ENCODE results near the gene LRRC46.

LRRC46 gene

DNA sequence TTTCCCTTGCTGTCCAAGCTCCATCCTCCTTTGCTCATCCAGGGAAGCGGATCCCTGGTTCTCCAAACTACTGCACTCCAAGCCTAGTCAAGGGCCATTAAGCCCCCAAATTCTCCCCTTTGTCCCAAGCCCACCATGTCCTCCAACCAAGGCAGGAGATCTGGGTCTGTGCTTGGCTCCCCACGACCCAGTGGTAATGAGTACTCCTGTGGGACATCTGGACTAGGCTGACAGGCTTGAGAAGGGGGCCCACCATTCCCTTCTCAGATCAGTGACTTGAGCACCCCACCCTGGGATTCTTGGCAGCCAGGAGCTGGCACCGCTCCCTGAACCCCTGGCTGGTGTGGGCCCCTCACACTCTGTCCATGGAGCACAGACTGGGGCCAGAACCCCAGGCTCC is 27.0 kb upstream of the LRRC46 start:
- no peak overlapping the region for H3K4me3 Mint-ChIP-seq
- no peaks in the 10 kb centered on the region for H3K4me1 Mint-ChIP-seq (ENCODE audit: low read depth)
- H3K36me3 Mint-ChIP-seq = no peaks in the 10 kb centered on the region
- H3K27me3 Mint-ChIP-seq = peaks cover 1% of the 10 kb centered on the region
- no peaks in the 10 kb centered on the region for H3K9me3 Mint-ChIP-seq (ENCODE audit: low read depth)
- no peak overlapping the region for H3K27ac Mint-ChIP-seq

DNA sequence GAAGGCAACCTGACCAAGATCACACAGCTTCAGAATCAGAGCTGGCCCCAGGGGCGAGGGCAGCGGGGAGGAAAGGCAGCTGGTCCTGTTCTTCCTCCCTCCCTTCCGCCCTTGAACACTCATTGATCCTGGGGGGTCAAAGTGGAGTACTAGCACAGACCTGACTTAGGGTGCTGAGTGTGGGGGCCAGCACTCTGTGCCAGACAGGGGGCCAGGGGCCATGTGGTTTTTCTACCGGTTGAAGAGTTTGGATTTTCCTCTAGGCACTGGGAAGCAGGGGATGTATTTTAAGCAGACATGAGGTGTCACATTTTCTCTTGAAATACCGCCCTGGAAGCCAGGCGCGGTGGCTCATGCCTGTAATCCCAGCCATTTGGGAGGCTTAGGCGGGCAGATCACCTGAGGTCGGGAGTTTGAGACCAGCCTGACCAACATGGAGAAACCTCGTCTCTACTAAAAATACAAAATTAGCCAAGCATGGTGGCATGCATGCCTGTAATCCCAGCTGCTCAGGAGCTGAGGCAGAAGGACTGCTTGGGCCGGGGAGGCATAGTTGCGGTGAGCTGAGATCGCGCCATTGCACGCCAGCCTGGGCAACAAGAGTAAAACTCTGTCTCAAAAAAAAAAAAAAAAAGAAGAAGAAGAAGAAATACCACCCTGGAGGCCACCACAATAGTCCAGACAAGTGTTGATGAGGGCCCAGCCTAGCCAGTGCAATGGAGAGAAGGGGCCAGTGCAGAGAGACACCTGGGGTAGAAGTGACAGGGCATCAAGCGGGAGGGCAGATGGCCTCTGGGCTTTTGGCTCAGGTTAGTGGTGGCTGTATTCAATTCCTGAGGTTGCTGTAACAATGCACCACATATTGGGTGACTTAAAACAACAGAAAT is 25.2 kb upstream of the LRRC46 start:
- Mint-ChIP-seq H3K27me3 (peaks cover 1% of the 10 kb centered on the region), H3K4me1 (ENCODE audit: low read depth) (peaks cover 6% of the 10 kb centered on the region), H3K27ac (no peak overlapping the region), H3K9me3 (ENCODE audit: low read depth) (no peaks in the 10 kb centered on the region), H3K4me3 (no peak overlapping the region), H3K36me3 (no peaks in the 10 kb centered on the region)

DNA sequence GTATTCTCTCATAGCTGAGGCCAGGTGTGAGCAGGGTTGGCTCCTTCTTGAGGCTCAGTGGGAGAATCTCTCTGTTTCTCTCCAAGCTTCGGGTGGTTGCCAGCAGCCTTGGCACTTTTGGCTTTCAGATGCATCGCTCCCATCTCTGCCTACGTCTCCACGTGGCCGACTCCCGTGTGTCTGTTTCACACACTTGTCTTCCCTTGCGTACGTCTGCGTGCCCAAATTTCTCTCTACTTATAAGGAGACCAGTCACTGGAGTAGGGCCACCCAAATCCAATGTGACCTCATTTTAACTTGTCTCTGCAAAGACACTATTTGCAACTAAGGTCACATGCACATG is 24.6 kb upstream of the LRRC46 start:
- H3K27ac Mint-ChIP-seq = no peak overlapping the region
- peaks cover 6% of the 10 kb centered on the region for H3K4me1 Mint-ChIP-seq (ENCODE audit: low read depth)
- H3K4me3 Mint-ChIP-seq = no peak overlapping the region
- peaks cover 1% of the 10 kb centered on the region for H3K27me3 Mint-ChIP-seq
- no peaks in the 10 kb centered on the region for H3K36me3 Mint-ChIP-seq
- H3K9me3 Mint-ChIP-seq (ENCODE audit: low read depth) = no peaks in the 10 kb centered on the region

DNA sequence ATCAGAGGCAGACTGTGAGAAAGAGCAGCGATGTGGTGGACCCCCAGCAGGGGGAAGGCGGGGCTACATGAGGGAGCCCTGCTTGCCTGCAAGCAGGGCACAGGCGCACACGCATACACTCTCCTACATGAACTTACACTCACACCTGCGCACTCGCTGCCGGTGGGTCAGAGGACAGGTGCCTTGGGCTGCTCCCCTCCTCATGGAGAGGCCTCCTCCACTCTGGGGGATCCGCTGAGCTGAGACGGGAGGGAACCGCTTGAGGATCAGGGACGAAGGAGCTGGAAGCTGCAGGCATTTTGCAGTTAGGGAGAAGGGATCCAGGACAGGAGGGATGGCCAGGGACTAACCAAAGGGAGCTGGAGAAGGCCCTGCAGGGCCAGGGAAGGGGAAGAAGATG is 24.0 kb upstream of the LRRC46 start:
- Mint-ChIP-seq H3K27ac (no peak overlapping the region), H3K36me3 (no peaks in the 10 kb centered on the region), H3K4me3 (no peak overlapping the region), H3K4me1 (ENCODE audit: low read depth) (peaks cover 6% of the 10 kb centered on the region), H3K9me3 (ENCODE audit: low read depth) (no peaks in the 10 kb centered on the region), H3K27me3 (peaks cover 1% of the 10 kb centered on the region)

DNA sequence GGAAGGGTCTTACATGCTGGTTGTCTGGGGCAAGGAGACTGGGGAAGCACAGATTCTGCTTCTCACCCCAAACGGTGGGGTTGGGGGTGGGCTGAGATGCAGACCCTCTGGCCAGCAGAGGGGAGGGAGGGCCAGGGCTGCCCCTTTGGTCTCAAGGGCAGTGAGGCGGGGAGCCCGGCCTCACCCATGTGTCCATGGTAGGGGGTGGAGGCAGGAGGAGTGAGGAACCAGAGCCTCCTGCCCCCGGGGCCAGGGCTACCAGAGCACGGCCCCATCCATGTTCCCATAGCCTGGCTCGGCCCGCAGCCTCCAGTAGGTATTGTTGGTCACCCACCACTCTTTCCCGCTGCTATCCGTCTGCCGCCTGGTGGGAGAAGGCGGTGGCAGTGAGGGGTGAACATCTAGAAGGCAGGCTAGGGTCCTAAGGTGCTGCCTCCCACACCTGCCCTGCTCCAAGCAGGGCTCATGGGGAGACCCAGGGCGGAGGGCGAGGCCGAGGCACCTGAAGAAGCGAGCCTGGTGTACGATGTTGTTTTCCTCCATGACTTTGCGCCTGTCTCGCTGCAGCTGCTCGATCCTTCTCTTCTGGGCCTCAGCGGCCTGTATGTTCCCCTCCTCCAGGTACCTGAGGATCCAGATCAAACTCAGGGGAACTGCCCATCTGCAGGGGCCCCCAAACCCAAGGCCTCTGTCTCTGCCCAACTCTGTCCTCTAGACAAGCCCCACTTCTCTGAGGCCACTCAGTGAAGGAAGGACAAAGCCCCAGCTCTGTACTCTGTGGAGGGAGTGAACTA is 23.2 kb upstream of the LRRC46 start:
- Mint-ChIP-seq H3K27ac (no peak overlapping the region), H3K36me3 (peaks cover 3% of the 10 kb centered on the region)

DNA sequence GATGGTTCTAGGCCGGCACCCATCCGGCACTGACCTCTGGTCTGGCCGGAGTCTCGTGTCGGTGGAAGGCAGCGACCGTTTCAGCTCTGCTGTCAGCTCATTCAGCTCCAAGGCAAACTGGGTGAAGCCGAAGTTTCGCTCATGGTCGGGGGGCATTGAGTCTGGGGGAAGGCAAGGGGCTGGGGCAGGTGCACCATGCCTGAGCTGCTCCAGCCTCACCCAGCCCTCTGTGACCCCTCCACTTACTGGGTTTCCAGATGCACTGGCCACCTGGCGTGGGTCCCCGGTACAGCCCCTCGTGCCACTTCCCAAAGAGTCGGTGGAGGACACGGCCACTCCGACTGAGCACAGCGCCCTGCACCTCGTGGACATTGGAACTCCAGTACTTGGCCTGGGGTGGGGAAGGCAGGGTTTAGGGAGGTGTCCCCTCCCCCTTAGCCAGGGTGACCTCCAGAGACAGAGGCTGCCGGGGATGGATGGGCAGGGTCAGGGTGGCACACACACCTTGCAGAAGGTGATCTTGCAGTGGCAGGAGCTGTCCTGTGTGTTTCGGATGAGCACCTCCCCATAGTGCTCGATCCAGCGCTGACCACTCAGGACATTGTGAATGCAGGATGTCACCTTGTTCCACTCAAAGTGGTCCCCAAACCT is 22.5 kb upstream of the LRRC46 start:
- H3K4me1 Mint-ChIP-seq (ENCODE audit: low read depth) = peaks cover 6% of the 10 kb centered on the region
- H3K27me3 Mint-ChIP-seq = peaks cover 1% of the 10 kb centered on the region
- H3K9me3 Mint-ChIP-seq (ENCODE audit: low read depth) = no peaks in the 10 kb centered on the region
- peaks cover 3% of the 10 kb centered on the region for H3K36me3 Mint-ChIP-seq
- no peak overlapping the region for H3K4me3 Mint-ChIP-seq
- no peak overlapping the region for H3K27ac Mint-ChIP-seq

More for the DNA sequence above, 23.2 kb upstream of the LRRC46 start:
- Mint-ChIP-seq H3K9me3 (ENCODE audit: low read depth) (no peaks in the 10 kb centered on the region), H3K4me3 (no peak overlapping the region), H3K27me3 (peaks cover 1% of the 10 kb centered on the region), H3K4me1 (ENCODE audit: low read depth) (peaks cover 6% of the 10 kb centered on the region)

DNA sequence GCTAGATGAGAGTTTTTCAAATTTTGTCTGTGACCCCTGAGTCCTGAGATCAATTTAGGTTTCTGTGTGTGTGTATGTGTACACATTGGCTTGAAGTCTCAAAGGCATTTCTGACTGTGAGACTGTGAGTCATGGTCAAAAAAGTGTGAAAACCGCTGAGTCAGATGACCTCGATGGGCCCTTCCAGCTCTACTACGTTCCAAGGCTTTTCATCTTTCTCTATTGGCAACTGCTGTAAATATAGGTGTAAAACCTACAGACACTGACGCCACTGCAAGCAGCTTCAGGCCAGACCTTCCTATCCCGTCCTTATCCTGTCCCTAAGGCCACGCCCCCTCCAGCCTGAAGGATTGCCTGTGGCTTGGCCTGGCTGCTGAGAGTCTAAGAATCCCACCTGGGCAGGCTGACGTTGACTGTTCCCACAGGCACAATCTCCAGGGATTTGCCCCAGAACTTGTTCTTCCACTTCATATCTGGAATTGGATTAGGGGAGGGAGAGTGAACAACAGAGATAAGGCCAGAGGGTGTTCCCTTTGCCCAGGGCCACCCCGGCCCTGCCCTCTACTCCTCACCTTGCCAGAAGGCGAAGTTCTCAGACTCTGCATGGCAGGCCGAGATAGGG is 21.2 kb upstream of the LRRC46 start:
- no peak overlapping the region for H3K4me3 Mint-ChIP-seq
- H3K4me1 Mint-ChIP-seq (ENCODE audit: low read depth) = peaks cover 6% of the 10 kb centered on the region
- H3K27me3 Mint-ChIP-seq = no peaks in the 10 kb centered on the region
- no peaks in the 10 kb centered on the region for H3K9me3 Mint-ChIP-seq (ENCODE audit: low read depth)
- peak overlapping the region; percentile 76 for H3K27ac Mint-ChIP-seq
- peaks cover 3% of the 10 kb centered on the region for H3K36me3 Mint-ChIP-seq

DNA sequence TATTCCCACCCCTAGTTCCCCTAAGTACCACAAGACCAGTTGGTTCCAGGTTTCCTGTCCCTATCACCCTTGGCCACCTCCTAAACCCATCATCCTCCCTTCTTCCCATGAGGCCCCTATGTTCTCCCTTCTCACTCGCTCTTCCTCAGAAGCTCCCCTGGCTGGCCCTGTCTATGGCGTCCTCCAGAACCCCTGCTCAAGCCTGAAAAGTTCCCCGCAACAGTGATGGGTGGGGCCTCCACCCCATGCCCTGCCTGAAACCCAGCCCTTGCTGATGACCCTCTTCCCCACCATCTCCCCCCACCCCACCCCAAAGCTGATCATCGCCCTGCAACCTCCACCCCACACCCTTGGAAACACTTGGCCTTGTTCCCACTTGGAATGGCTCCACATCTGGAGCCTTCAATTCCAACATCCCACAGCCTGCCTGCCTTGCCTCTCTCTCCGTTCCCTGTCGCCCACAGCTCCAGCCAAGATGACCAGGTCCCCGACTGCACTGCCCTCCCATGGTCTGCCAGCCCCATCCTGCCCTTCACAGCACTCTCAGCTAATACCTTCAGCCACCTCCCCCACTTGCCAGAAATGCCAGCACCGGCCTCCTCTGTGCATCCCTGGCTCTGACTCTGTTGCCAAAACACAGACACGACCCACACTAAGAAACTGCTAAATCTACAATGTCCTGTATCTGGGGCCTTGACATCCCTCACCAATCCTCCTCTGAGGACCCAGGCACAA is 20.4 kb upstream of the LRRC46 start:
- Mint-ChIP-seq H3K9me3 (ENCODE audit: low read depth) (no peaks in the 10 kb centered on the region), H3K4me3 (no peak overlapping the region), H3K36me3 (peaks cover 3% of the 10 kb centered on the region), H3K4me1 (ENCODE audit: low read depth) (peaks cover 6% of the 10 kb centered on the region), H3K27me3 (no peaks in the 10 kb centered on the region), H3K27ac (peak overlapping the region; percentile 41)

DNA sequence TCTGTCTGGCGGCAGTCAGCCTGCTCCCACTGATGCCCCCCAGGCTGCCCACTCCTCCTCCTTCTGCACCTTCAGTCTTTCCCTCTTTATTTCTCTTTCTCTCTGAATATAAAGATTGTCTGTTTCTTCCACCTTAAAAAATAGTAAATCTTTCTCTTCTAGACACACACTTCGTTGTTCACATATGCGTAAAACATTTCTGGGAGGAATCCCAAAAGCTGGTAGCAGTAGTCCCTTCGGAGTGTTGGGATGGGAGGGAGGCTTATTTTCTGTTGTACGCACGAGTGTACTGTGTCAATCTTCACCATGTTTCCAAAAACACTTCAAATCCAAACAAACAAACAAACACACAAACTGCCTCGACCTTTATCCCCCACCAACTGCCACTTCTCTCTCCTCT is 19.8 kb upstream of the LRRC46 start:
- H3K27me3 Mint-ChIP-seq = no peaks in the 10 kb centered on the region
- no peaks in the 10 kb centered on the region for H3K9me3 Mint-ChIP-seq (ENCODE audit: low read depth)
- H3K27ac Mint-ChIP-seq = peak overlapping the region; percentile 41
- H3K36me3 Mint-ChIP-seq = peaks cover 3% of the 10 kb centered on the region
- no peak overlapping the region for H3K4me3 Mint-ChIP-seq
- H3K4me1 Mint-ChIP-seq (ENCODE audit: low read depth) = peaks cover 6% of the 10 kb centered on the region

DNA sequence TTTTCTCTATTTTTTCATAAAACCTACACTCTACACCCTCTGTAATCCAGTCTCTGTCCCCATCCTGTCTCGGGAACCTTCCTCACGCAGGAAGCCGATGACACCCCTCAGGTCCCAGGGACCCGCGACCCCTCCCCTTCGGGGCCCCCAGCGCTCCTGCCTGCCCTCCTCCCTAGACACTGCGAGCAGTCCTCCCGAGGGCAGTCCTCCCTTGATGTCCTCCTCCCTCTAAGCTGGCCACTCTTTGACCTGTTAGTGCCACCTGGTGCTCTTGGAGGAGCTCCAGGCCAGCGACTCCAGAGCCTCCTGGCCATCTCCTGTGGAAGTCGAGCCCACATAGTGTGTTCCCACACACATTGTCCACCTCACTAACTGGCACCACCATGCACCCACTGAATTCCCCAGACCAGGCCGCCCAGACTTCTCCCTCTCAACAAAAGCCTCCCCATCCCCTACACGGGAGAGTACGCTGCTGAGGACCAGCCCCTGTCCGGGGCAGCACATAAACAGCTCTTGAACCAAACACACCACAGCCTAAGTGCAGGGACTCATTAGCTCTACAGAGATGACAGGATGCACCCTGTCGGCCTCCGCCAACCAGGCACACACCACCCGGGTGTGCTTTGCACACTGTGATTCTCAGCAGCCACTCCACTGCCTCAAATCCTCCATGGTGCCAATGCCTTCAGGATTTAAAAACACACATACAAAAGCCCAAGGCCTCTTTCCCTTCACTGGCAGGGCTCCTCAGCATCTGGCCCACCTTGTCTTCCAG is 19.1 kb upstream of the LRRC46 start:
- H3K36me3 Mint-ChIP-seq = peaks cover 3% of the 10 kb centered on the region
- H3K27ac Mint-ChIP-seq = peak overlapping the region; percentile 72
- no peak overlapping the region for H3K4me3 Mint-ChIP-seq
- H3K9me3 Mint-ChIP-seq (ENCODE audit: low read depth) = no peaks in the 10 kb centered on the region
- H3K27me3 Mint-ChIP-seq = no peaks in the 10 kb centered on the region
- H3K4me1 Mint-ChIP-seq (ENCODE audit: low read depth) = peaks cover 6% of the 10 kb centered on the region

DNA sequence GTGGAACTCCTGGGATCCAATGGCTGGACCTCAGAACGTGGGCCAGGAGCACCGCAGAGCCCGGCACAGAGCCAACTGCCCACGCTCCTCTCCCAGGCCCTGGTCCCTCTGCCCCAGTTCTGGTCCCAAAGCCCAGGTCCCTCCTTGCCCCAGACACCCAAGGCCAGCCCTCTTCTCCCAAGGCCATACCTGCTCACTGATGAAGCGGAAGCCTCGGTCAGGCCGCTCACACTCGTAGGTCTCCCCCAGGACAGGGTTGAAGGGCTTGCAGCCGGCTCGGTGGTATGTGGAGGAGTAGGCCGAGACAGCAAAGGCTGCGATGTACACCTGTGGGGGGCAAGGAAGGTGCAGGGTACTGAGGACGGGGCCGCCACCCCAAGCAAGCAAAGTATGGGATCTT is 18.4 kb upstream of the LRRC46 start:
- H3K9me3 Mint-ChIP-seq (ENCODE audit: low read depth) = no peaks in the 10 kb centered on the region
- H3K4me3 Mint-ChIP-seq = no peak overlapping the region
- peak overlapping the region; percentile 72 for H3K27ac Mint-ChIP-seq
- H3K4me1 Mint-ChIP-seq (ENCODE audit: low read depth) = peaks cover 6% of the 10 kb centered on the region
- no peaks in the 10 kb centered on the region for H3K27me3 Mint-ChIP-seq
- peaks cover 5% of the 10 kb centered on the region for H3K36me3 Mint-ChIP-seq

DNA sequence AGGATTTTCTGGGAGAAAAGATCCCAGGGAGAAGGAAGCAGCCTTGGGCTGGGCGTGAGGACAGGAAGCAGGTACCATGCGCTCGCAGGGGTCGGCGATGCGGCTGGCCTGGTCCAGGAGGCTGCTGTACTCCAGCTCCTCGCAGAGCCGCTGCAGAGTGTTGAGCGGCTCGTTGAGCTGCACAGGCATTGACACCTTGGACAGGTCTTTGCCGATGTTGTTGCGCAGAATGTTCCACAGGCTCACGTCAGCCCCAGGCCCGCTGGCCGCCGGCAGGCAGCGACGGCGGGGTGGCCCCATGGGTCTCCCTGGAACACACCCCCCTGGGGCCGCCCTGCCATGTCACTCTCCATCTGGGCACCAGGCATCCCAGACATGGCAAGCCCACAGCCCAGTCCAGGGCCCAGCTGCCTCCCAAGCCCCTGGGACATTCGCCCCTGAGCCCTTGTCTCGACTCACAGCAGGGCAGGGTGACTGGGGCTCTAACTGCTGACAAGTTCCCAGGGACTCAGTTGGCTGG is 17.9 kb upstream of the LRRC46 start:
- no peak overlapping the region for H3K4me3 Mint-ChIP-seq

DNA sequence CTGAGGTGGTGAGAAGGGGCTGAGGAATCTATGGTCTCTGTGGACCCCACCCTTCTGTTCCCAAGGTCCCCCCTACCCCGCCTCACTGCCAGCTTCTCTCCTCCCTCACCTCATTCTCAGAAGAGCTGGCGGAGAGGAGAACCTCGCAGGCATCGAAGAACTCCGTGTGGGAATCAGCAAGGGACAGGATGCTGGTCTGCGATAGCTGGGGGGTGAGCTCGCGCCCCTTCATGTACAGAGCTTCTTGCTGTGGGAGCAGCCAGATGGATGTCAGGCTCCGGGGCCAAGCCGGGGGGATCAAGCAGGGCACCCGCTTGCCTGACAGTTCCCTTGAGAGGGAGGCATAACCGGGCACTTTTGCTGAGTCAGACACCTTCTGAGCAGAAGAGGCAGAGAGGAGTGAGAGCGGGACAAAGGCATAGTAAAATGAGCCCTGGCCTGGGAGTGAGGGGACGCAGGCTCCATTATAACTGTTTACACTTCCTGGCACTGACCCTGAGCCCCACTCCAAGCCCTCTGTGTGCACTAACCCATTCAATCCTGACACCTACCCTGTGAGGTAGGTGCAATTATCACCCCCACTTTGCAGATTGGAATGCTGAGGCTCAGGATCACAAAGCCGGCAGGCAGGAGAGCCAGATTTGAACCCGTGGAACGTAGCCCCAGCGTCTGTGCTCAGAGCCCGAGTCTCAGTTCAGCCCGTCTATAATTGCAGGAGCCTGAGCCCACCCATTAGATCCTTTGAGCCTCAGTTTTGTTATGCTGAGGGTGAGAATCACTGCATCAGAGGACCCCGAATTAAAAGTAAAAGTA is 16.2 kb upstream of the LRRC46 start:
- no peak overlapping the region for H3K27ac Mint-ChIP-seq
- peaks cover 5% of the 10 kb centered on the region for H3K36me3 Mint-ChIP-seq
- no peak overlapping the region for H3K4me3 Mint-ChIP-seq
- H3K9me3 Mint-ChIP-seq (ENCODE audit: low read depth) = no peaks in the 10 kb centered on the region
- H3K27me3 Mint-ChIP-seq = no peaks in the 10 kb centered on the region
- H3K4me1 Mint-ChIP-seq (ENCODE audit: low read depth) = peaks cover 4% of the 10 kb centered on the region

More for the DNA sequence above, 17.9 kb upstream of the LRRC46 start:
- no peaks in the 10 kb centered on the region for H3K9me3 Mint-ChIP-seq (ENCODE audit: low read depth)
- H3K36me3 Mint-ChIP-seq = peaks cover 5% of the 10 kb centered on the region
- peaks cover 6% of the 10 kb centered on the region for H3K4me1 Mint-ChIP-seq (ENCODE audit: low read depth)
- H3K27ac Mint-ChIP-seq = no peak overlapping the region
- H3K27me3 Mint-ChIP-seq = no peaks in the 10 kb centered on the region

All from activated naive CD8-positive, alpha-beta T cell (primary cell).